ENCODE data around the gene PAPOLG.

The PAPOLG gene

GRCh38 chr2:60759654-60760053 is 3.6 kb downstream of the PAPOLG start:
- Histone ChIP-seq H3K4me3 (no peak overlapping the region), H3K9ac (ENCODE audit: insufficient read length) (no peak overlapping the region), H3K36me3 (ENCODE audit: insufficient read depth, low read length) (peaks cover 49% of the 10 kb centered on the region), H3K9me3 (ENCODE audit: low read depth, low read length) (no peaks in the 10 kb centered on the region), H3K27ac (no peak overlapping the region)
- no peak for DNase-seq (ENCODE audit: low read depth, low spot score)
- TF ChIP-seq POLR2AphosphoS5 (IDR thresholded peaks at IDR 0.05; ENCODE audit: borderline replicate concordance, low read depth, low read length), result no peak
- no peak for TF ChIP-seq FOXP2 (optimal IDR thresholded peaks at IDR 0.05; ENCODE audit: control extremely low read depth, extremely low read length, insufficient read depth)
- TF ChIP-seq EZH2 (IDR thresholded peaks at IDR 0.05), result no peak

- Histone ChIP-seq H3K4me3 (no peak overlapping the region), H3K27ac (no peak overlapping the region), H3K9ac (ENCODE audit: insufficient read length) (no peak overlapping the region), H3K36me3 (ENCODE audit: insufficient read depth, low read length) (peaks cover 86% of the 10 kb centered on the region), H3K9me3 (ENCODE audit: low read depth, low read length) (no peaks in the 10 kb centered on the region)
- TF ChIP-seq FOXP2 (optimal IDR thresholded peaks at IDR 0.05; ENCODE audit: control extremely low read depth, extremely low read length, insufficient read depth) (no peak), EZH2 (IDR thresholded peaks at IDR 0.05) (no peak), POLR2AphosphoS5 (IDR thresholded peaks at IDR 0.05; ENCODE audit: borderline replicate concordance, low read depth, low read length) (no peak)
- no peak for DNase-seq (ENCODE audit: low read depth, low spot score)
These were observed 8.9 kb downstream of the PAPOLG start for GRCh38 chr2:60764736-60765534.

GRCh38 chr2:60766283-60766682 is 10.2 kb downstream of the PAPOLG start:
- H3K9me3 ChIP-seq (ENCODE audit: low read depth, low read length), result no peaks in the 10 kb centered on the region
- TF ChIP-seq FOXP2 (optimal IDR thresholded peaks at IDR 0.05; ENCODE audit: control extremely low read depth, extremely low read length, insufficient read depth), result no peak
- TF ChIP-seq POLR2AphosphoS5 (IDR thresholded peaks at IDR 0.05; ENCODE audit: borderline replicate concordance, low read depth, low read length), result no peak
- TF ChIP-seq EZH2 (IDR thresholded peaks at IDR 0.05), result no peak
- H3K27ac ChIP-seq, result no peak overlapping the region
- no peak for DNase-seq (ENCODE audit: low read depth, low spot score)
- H3K36me3 ChIP-seq (ENCODE audit: insufficient read depth, low read length), result peaks cover 83% of the 10 kb centered on the region
- H3K4me3 ChIP-seq, result no peak overlapping the region
- no peak overlapping the region for H3K9ac ChIP-seq (ENCODE audit: insufficient read length)

- Histone ChIP-seq H3K27ac (no peak overlapping the region), H3K9ac (ENCODE audit: insufficient read length) (no peak overlapping the region), H3K4me3 (no peak overlapping the region), H3K9me3 (ENCODE audit: low read depth, low read length) (no peaks in the 10 kb centered on the region), H3K36me3 (ENCODE audit: insufficient read depth, low read length) (peaks cover 87% of the 10 kb centered on the region)
- TF ChIP-seq FOXP2 (optimal IDR thresholded peaks at IDR 0.05; ENCODE audit: control extremely low read depth, extremely low read length, insufficient read depth) (no peak), EZH2 (IDR thresholded peaks at IDR 0.05) (no peak), POLR2AphosphoS5 (IDR thresholded peaks at IDR 0.05; ENCODE audit: borderline replicate concordance, low read depth, low read length) (no peak)
- no peak for DNase-seq (ENCODE audit: low read depth, low spot score)
These were observed 15.4 kb downstream of the PAPOLG start for GRCh38 chr2:60771508-60771907.

GRCh38 chr2:60775048-60775639 is 19.1 kb downstream of the PAPOLG start:
- H3K9ac ChIP-seq (ENCODE audit: insufficient read length), result no peak overlapping the region
- H3K9me3 ChIP-seq (ENCODE audit: low read depth, low read length), result no peaks in the 10 kb centered on the region
- DNase-seq (ENCODE audit: low read depth, low spot score), result no peak
- no peak overlapping the region for H3K27ac ChIP-seq
- TF ChIP-seq EZH2 (IDR thresholded peaks at IDR 0.05), result no peak
- TF ChIP-seq FOXP2 (optimal IDR thresholded peaks at IDR 0.05; ENCODE audit: control extremely low read depth, extremely low read length, insufficient read depth), result no peak
- TF ChIP-seq POLR2AphosphoS5 (IDR thresholded peaks at IDR 0.05; ENCODE audit: borderline replicate concordance, low read depth, low read length), result no peak
- H3K36me3 ChIP-seq (ENCODE audit: insufficient read depth, low read length), result peaks cover 86% of the 10 kb centered on the region
- no peak overlapping the region for H3K4me3 ChIP-seq

GRCh38 chr2:60778352-60778751 is 22.3 kb downstream of the PAPOLG start:
- Histone ChIP-seq H3K9ac (ENCODE audit: insufficient read length) (no peak overlapping the region), H3K36me3 (ENCODE audit: insufficient read depth, low read length) (peaks cover 77% of the 10 kb centered on the region), H3K4me3 (no peak overlapping the region), H3K9me3 (ENCODE audit: low read depth, low read length) (no peaks in the 10 kb centered on the region), H3K27ac (no peak overlapping the region)
- no peak for TF ChIP-seq EZH2 (IDR thresholded peaks at IDR 0.05)
- TF ChIP-seq FOXP2 (optimal IDR thresholded peaks at IDR 0.05; ENCODE audit: control extremely low read depth, extremely low read length, insufficient read depth), result no peak
- no peak for TF ChIP-seq POLR2AphosphoS5 (IDR thresholded peaks at IDR 0.05; ENCODE audit: borderline replicate concordance, low read depth, low read length)
- no peak for DNase-seq (ENCODE audit: low read depth, low spot score)

GRCh38 chr2:60779426-60779825 is 23.4 kb downstream of the PAPOLG start:
- Histone ChIP-seq H3K9me3 (ENCODE audit: low read depth, low read length) (no peaks in the 10 kb centered on the region), H3K36me3 (ENCODE audit: insufficient read depth, low read length) (peaks cover 76% of the 10 kb centered on the region), H3K9ac (ENCODE audit: insufficient read length) (no peak overlapping the region), H3K27ac (no peak overlapping the region), H3K4me3 (no peak overlapping the region)
- no peak for DNase-seq (ENCODE audit: low read depth, low spot score)
- no peak for TF ChIP-seq EZH2 (IDR thresholded peaks at IDR 0.05)
- no peak for TF ChIP-seq POLR2AphosphoS5 (IDR thresholded peaks at IDR 0.05; ENCODE audit: borderline replicate concordance, low read depth, low read length)
- TF ChIP-seq FOXP2 (optimal IDR thresholded peaks at IDR 0.05; ENCODE audit: control extremely low read depth, extremely low read length, insufficient read depth), result no peak

- DNase-seq (ENCODE audit: low read depth, low spot score), result no peak
- Histone ChIP-seq H3K9ac (ENCODE audit: insufficient read length) (no peak overlapping the region), H3K4me3 (no peak overlapping the region), H3K9me3 (ENCODE audit: low read depth, low read length) (no peaks in the 10 kb centered on the region), H3K27ac (no peak overlapping the region), H3K36me3 (ENCODE audit: insufficient read depth, low read length) (peaks cover 76% of the 10 kb centered on the region)
- TF ChIP-seq EZH2 (IDR thresholded peaks at IDR 0.05) (no peak), POLR2AphosphoS5 (IDR thresholded peaks at IDR 0.05; ENCODE audit: borderline replicate concordance, low read depth, low read length) (no peak), FOXP2 (optimal IDR thresholded peaks at IDR 0.05; ENCODE audit: control extremely low read depth, extremely low read length, insufficient read depth) (no peak)
These were observed 24.7 kb downstream of the PAPOLG start for GRCh38 chr2:60780721-60781120.
